Activated effector memory CD4-positive, alpha-beta T cell treated with Interleukin-2 at 50 U/mL for 16 hours (primary cell): ENCODE measurements around the gene BOD1L2.

ENCODE experiments used
- DNase-seq: peaks from one replicate; pipeline ENCODE4 v3.0.0-alpha.2; 2020

BOD1L2 gene

DNA sequence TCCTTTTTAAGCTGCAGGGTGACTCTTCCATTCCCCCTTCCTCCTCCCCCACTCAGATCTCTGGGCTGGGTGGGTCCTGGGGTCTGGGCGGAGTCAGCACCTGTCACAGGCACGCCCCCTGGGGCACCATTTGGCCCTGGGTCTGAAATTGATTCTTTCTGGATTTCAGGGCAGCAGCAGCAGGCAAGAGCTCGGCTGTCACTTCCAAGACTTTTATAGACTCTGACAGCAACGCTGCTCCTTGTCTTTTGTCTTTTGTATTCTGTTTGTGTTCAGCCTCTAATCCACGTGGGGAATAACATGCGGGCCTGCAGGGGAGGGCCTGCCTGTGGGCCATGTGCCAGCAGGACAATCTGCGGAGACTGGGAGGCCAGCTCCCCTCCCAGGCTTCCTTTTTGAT lies 3.9 kb downstream of the BOD1L2 start:
- DNase-seq: no peak

DNA sequence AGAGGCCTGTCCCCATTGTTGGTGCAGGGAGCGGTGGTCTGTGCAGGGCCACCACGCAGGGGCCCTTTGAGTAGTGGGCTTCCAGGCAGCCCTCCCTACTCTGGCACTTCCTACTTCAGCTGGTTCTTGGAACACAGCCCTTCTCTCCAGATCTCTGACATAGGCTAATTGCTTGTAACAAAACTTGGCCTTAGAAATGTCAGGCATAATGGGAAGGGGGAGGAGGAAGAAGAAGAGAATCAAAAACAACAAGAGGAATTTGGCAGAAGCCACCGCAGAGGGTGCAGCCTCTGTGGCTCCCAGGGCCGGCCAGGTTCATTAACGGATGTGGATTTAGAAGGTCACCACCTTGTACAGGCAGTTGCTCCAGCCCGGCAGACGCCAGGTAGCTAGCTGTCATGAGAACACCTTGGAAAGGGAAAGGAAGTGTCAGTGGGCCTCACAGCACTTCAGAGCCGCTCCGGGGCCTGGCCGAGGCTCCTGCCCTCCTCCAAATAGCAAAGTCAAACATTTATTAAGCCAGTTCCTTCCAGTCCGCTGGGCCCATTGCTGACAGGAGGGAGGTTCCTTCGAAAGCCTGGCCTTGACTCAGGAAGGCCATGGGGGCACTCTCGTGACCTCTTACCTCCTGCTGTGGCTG lies 7.4 kb downstream of the BOD1L2 start:
- DNase-seq: no peak

DNA sequence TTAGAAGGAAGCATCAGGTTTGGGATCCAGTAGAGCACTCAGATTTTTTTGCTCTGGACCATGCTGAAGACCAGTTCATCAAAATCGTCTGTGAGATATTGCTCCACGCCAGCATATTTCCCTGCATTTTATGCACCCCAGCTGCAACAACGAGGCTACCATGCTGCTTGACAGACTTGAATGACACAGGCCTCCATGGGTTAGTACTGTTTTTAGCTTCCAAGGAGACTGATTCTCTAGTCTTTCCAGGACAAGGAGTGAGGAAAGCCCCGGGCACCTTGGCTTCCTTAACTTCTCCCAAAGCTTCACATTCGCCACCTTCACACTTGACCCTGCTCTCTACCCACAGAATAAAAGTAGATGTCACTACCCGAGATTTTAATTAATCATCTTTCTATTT lies 17.5 kb downstream of the BOD1L2 start:
- DNase-seq: no peak

DNA sequence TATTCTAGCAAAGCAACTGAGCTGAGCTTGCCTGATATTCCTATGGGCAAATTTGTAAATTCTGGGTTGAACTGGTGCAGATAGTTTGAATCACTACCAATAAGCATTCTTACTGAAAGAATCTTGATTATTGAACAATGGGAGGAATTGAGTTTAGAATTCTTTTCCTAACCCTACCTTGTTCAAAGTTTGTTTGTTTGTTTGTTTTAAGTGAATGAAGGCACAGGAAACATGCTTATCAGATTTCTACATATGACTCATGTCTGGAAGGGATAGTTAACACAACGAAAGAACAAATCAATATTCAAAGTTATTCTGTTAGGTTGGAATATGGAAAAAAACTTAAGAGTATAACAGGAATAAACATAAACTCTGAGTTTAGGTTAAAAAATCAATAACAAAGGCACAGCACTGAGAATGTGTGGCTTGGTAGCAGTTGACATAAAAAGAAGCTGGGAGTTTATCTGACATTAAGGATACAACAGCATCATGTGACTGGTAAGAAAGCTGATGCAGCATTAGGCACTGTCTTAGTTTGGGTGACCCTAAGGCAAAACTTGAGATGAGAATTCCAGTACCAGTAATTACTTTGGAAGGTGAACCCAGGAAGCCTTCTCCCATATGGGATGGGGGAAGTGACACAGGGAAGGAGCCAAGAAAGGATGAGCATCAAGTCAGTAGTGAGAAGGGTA lies 20.9 kb downstream of the BOD1L2 start:
- no peak for DNase-seq

DNA sequence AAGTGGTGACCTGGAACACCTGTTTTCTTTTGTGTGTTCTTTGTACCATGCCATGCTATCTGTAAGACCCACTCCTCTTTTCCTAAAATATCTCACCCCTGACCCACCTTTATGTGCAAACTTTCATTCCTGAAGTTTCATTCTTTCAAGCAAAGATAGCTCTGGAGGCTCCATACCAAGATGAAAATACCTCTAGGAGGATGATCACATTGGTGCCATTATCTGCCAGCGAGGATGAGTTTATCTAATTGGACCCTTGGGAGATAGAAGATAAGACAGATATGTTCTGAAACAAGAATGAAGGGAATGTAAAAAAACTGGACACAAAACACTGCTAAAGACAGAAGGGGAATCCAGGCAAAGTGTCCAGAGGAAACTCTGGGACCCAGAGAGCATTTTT lies 24.1 kb downstream of the BOD1L2 start:
- DNase-seq: no peak

DNA sequence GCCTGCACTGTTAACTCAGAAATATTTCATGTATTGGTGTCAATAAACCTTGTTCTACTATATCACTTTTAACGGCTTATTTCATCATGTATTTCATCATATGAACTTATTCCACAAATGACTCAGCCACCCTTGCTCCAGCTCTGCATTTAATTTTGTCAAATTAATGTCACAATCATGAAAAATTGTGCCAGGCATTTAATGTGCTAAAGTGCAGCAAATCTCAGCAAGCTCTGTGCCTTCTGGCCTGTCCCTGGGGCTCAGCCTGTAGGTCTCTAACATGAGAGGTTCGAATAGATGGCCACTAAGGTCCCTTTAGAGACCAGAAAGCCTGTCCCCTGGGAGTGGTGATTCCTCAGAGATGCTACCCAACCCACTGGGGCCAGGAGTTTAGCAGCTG lies 28.6 kb downstream of the BOD1L2 start:
- DNase-seq: no peak

DNA sequence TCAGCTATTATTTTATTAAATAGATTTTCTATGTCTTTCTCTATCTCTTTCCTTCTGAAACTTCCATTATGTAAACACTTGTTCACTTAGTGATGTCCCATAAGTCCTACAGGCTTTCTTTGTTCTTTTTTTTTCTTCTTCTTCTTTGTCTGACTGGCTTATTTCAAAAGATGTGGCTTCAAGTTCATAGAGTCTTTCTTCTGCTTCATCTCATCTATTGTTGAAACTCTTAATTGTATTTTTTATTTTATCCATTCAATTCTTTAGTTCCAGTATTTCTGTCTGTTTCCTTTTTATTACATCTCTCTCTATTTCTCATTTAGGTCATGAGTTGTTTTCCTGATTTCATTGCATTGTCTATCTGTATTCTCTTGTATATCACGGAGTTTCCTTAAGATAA lies 38.5 kb downstream of the BOD1L2 start:
- DNase-seq: no peak

DNA sequence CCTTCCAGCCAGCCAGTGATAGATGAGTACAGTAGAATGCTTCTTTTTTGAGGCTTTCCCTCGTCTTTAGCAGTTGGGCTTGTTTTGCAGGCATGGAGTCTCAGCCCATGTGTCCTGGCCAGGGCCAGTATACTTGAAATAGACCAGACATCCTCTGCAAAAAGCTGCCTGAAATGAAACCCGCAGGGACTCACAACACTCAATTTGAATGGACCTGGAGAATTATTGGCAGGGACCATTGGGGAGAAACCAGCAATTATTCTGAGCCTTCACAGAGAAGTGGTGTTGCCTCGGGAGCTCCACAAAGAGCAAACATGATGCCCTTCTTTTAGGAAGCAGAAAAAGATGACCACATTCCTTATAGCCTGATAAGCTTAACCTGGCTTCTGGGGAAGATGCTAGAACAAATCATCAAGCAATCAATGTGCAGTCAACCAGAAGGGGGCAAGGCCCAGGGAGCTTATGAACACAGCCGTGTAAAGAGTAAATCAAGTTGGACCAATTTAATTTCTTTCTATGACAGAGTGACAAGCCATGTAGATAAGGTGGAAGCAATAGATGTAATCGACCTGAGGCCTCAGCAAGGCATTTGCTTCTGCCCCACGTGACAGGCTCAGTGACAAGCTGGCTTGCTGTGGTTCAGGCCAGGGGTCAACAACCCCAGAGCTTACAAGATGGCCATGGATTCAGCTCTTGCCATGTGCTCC lies 42.1 kb downstream of the BOD1L2 start:
- no peak for DNase-seq

DNA sequence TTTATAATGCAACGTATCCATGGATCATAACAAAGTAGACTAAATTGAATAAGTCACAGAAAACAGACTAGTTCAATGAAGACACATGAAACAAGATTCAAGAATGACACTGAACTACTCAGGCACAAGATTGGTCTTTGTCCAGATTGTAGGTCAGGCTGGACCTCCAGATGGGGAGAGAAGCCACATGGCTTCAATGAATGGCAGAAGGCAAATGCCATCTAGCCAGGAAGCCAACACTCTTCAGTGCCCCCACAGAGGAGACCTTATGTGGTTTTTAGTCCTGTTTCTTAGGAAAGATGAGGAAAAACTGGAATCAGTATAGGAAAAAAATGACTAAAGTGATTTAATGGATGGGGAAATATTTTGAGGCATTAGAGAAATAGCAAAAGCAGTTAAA lies 43.1 kb downstream of the BOD1L2 start:
- no peak for DNase-seq

DNA sequence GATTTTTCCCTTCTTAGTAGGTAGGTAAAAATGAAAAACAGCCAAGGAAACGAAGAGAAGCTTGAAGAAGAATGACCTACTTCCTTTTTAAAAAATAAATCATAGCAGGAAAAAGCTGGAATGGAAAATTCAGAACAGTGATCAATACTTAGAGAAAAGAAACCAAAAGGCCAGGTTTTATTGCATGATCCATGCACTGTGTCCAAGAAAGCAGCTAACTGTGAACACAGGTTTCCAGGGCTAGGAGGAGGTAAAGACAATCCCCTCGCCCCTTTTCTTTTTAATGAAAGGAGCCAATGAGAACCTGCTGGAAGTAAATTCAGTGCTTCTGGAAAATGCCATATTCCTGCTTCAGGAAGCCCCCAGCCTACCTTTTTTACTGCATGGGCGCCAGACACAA lies 47.2 kb downstream of the BOD1L2 start:
- DNase-seq: no peak

DNA sequence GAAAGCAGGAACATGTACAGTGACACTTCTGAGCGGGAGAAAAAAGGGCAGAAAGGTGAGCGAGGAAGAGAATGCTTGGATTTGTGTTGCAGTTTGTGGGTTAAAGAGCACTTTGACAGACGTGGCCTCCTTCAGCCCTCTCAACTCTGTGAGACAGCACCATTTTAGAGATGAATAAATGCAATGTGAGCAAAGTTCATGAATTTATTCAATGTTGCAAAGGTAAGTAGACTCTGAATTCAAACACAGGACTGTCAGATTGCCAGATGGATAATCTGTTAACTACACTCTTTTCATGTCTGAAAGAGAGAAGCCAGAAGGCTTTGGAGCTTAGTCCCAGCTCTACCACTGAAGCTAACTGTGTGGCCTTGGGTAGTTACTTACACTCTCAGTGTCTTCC lies 47.7 kb downstream of the BOD1L2 start:
- no peak for DNase-seq

DNA sequence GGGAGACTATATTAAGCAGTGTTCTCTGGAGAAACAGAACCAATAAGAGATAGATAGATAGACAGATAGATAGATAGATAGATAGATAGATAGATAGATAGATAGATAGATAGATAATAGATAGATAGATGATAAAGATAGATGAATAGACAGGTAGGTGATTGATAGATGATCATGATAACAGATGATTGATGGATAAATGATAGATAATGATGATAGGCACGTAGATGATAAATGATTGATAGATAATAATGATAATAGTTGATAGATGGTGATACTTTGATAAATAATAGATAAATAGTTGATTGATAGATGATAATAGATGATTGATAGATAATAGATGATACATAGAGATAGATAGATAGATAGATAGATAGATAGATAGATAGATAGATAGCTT lies 48.5 kb downstream of the BOD1L2 start:
- no peak for DNase-seq

DNA sequence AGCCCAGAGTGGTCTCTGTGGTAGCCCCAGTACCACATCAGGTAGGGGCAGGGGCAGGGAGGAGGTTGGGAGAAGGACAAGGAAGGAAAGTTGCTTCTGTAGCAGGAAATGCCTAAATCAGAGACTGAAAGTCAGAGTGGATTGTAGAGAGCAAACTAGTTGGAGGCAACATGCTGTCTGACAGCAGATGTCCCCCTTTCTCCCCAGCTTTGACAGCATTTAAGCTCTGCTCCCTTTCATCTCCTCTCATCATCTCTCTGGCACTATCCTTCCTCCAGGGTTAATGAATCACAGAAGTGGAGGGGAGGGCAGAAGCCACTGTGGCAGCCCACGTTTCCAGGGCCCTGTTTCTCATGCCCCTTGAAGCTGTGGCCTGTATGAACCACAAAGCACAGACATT lies 50.4 kb downstream of the BOD1L2 start:
- DNase-seq: no peak

DNA sequence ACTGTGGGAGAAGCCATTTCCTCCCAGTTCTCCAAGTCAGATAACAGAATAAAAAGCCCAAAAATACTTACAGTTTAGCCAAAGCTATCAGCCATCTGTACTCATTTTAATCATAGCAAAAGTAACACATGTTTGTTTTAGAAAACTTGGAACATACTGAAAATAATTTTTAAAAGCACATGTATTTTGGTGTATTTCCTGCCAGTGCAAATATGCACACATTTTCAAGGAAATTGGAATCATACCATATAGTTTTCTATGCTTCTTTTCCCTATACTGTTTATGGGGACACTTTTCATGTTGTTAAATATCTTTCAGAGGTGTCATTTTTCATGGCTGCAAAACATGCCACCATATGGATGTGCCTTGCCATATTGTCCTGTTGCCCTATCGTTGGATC lies 51.2 kb downstream of the BOD1L2 start:
- DNase-seq: no peak
